ENCODE measurements around the gene OPCML.

Gene OPCML

GRCh38 chr11:133271871-133272776 lies 260.2 kb downstream of the OPCML start:
- no peak for DNase-seq

GRCh38 chr11:133271206-133271605 lies 261.1 kb downstream of the OPCML start:
- DNase-seq, result no peak

GRCh38 chr11:133269267-133269666 lies 263.0 kb downstream of the OPCML start:
- no peak for DNase-seq

- DNase-seq, result no peak
Observed at GRCh38 chr11:133266986-133267385, 265.3 kb downstream of the OPCML start.

- no peak for DNase-seq
Observed at GRCh38 chr11:133265530-133266035, 266.7 kb downstream of the OPCML start.

- DNase-seq, result no peak
Observed at GRCh38 chr11:133263332-133263731, 269.0 kb downstream of the OPCML start.

GRCh38 chr11:133258751-133259150 lies 273.6 kb downstream of the OPCML start:
- no peak for DNase-seq

- no peak for DNase-seq
Observed at GRCh38 chr11:133254601-133255000, 277.7 kb downstream of the OPCML start.

GRCh38 chr11:133253570-133253969 lies 278.7 kb downstream of the OPCML start:
- DNase-seq, result no peak

- DNase-seq, result no peak
Observed at GRCh38 chr11:133251841-133252240, 280.5 kb downstream of the OPCML start.

GRCh38 chr11:133249530-133249929 lies 282.8 kb downstream of the OPCML start:
- no peak for DNase-seq

- DNase-seq, result no peak
Observed at GRCh38 chr11:133249065-133249464, 283.2 kb downstream of the OPCML start.

- DNase-seq, result no peak
Observed at GRCh38 chr11:133243832-133244231, 288.5 kb downstream of the OPCML start.

- DNase-seq, result no peak
Observed at GRCh38 chr11:133240908-133241655, 291.2 kb downstream of the OPCML start.

- DNase-seq, result no peak
Observed at GRCh38 chr11:133239575-133239974, 292.7 kb downstream of the OPCML start.

GRCh38 chr11:133238495-133238894 lies 293.8 kb downstream of the OPCML start:
- DNase-seq, result no peak

GRCh38 chr11:133238027-133238426 lies 294.3 kb downstream of the OPCML start:
- no peak for DNase-seq

- no peak for DNase-seq
Observed at GRCh38 chr11:133235381-133235780, 296.9 kb downstream of the OPCML start.

GRCh38 chr11:133234883-133235282 lies 297.4 kb downstream of the OPCML start:
- no peak for DNase-seq

- DNase-seq, result no peak
Observed at GRCh38 chr11:133232665-133233064, 299.6 kb downstream of the OPCML start.

- no peak for DNase-seq
Observed at GRCh38 chr11:133230431-133230830, 301.9 kb downstream of the OPCML start.

- DNase-seq, result no peak
Observed at GRCh38 chr11:133228471-133229329, 303.6 kb downstream of the OPCML start.

- DNase-seq, result no peak
Observed at GRCh38 chr11:133227632-133228111, 304.6 kb downstream of the OPCML start.

All from OCI-M1 (cell line).